IMR-90 (cell line): Measurements from ENCODE around the gene SNRNP35. TPM values are rescaled to one million over a fixed set of nuclear protein-coding genes. Genes with fewer than 3 reads are reported as not detected.
"Not testable (repeated sequence)": the region's sequence is repeated elsewhere in the genome, so short reads cannot be mapped to it uniquely, and the experiment has no call there.

ENCODE experiments used
- ATAC-seq: fragments of 200-7000 bp; cut with Tn5 transposase; 2 replicates; pipeline ENCODE4 v1.9.1; 2020; ENCODE audit warnings: low read depth, mild to moderate bottlenecking, moderate library complexity
- BruUV-seq: library from RNA; stranded (reverse); fragments of 400-500 nt; replicated peaks from 2 replicates; lab custom pipeline; 2021; lab: Mats Ljungman, UMichigan
- CTCF ChIA-PET: fragments of 300-600 bp; formaldehyde crosslinking; extraction: SDS; loops from one replicate; lab custom pipeline; 2021; ENCODE audit warnings: antibody characterized with exemption; lab: Yijun Ruan, JAX
- POLR2A ChIA-PET: fragments of 300-600 bp; sonication (Branson Sonifier 250); formaldehyde crosslinking; loops from one replicate; lab custom pipeline; 2022; ENCODE audit warnings: antibody characterized with exemption; ENCODE audit not compliant: unreplicated experiment; lab: Charles Lee
- DNase-seq: peaks from one replicate; pipeline ENCODE4 v3.0.0; 2013
- H2AFZ ChIP-seq: replicated peaks from 2 replicates; pipeline ENCODE3; 2013; ENCODE audit warnings: low read length, mild to moderate bottlenecking; ENCODE audit not compliant: poor library complexity
- H2AK5ac ChIP-seq: 2 replicates; pipeline ENCODE4 v1.6.1; 2013; ENCODE audit warnings: low read depth, low read length, inconsistent platforms
- H2AK9ac ChIP-seq: replicated peaks from 2 replicates; pipeline ENCODE3; 2013; ENCODE audit warnings: mild to moderate bottlenecking, low read depth, low read length, moderate library complexity; ENCODE audit not compliant: poor library complexity
- H2BK120ac ChIP-seq: 2 replicates; pipeline ENCODE4 v1.6.1; 2013; ENCODE audit warnings: low read depth, low read length, inconsistent platforms
- H2BK15ac ChIP-seq: 3 replicates; pipeline ENCODE4 v1.6.1; 2013; ENCODE audit warnings: low read depth, low read length, inconsistent platforms
- H2BK20ac ChIP-seq: 2 replicates; pipeline ENCODE4 v1.6.1; 2013; ENCODE audit warnings: low read depth, mild to moderate bottlenecking, inconsistent platforms, low read length, moderate library complexity
- H2BK5ac ChIP-seq: 2 replicates; pipeline ENCODE4 v1.6.1; 2013; ENCODE audit warnings: mild to moderate bottlenecking, low read depth, low read length, inconsistent platforms; ENCODE audit not compliant: poor library complexity, severe bottlenecking
- H3K14ac ChIP-seq: replicated peaks from 2 replicates; pipeline ENCODE4 v1.6.1; 2013; ENCODE audit warnings: low read depth, low read length, inconsistent platforms
- H3K18ac ChIP-seq: 2 replicates; pipeline ENCODE4 v1.6.1; 2013; ENCODE audit warnings: low read depth, low read length, control low read depth
- H3K23ac ChIP-seq: 2 replicates; pipeline ENCODE4 v1.6.1; 2013; ENCODE audit warnings: low read depth, low read length, inconsistent platforms
- H3K27ac ChIP-seq: 2 replicates; pipeline ENCODE4 v1.5.1; 2013; ENCODE audit warnings: mild to moderate bottlenecking, control low read depth, low read length; ENCODE audit not compliant: insufficient read depth
- H3K27me3 ChIP-seq: 2 replicates; pipeline ENCODE4 v1.6.1; 2013; ENCODE audit warnings: low read length; ENCODE audit not compliant: control insufficient read depth, insufficient read depth
- H3K36me3 ChIP-seq: 2 replicates; pipeline ENCODE4 v1.6.1; 2013; ENCODE audit warnings: low read length, mixed read lengths; ENCODE audit not compliant: control insufficient read depth, insufficient read depth
- H3K4ac ChIP-seq: 2 replicates; pipeline ENCODE4 v1.6.1; 2013; ENCODE audit warnings: low read depth, low read length, inconsistent platforms
- H3K4me1 ChIP-seq: 2 replicates; pipeline ENCODE4 v1.6.1; 2013; ENCODE audit warnings: low read length, mixed read lengths; ENCODE audit not compliant: control insufficient read depth, insufficient read depth
- H3K4me2 ChIP-seq: 2 replicates; pipeline ENCODE4 v1.6.1; 2013; ENCODE audit warnings: low read depth, mild to moderate bottlenecking, control low read depth, low read length, moderate library complexity
- H3K4me3 ChIP-seq: 2 replicates; pipeline ENCODE4 v1.5.1; 2013; ENCODE audit warnings: low read depth, mild to moderate bottlenecking, control low read depth, low read length, moderate library complexity; ENCODE audit not compliant: insufficient read depth
- H3K56ac ChIP-seq: 2 replicates; pipeline ENCODE4 v1.6.1; 2013; ENCODE audit warnings: low read length, inconsistent platforms; ENCODE audit not compliant: insufficient read depth; ENCODE audit errors: extremely low read depth
- H3K79me1 ChIP-seq, 2 experiments: 2 replicates each; pipeline ENCODE4 v1.6.1; 2013; ENCODE audit warnings: low read length in 2 of 2, inconsistent platforms in 1 of 2, low read depth in 1 of 2
- H3K9ac ChIP-seq: 2 replicates; pipeline ENCODE4 v1.6.1; 2013; ENCODE audit warnings: low read depth, low read length, control low read depth
- H3K9me1 ChIP-seq: 2 replicates; pipeline ENCODE4 v1.6.1; 2013; ENCODE audit warnings: low read length, inconsistent platforms; ENCODE audit not compliant: insufficient read depth
- H3K9me3 ChIP-seq: 2 replicates; pipeline ENCODE4 v1.6.1; 2013; ENCODE audit warnings: low read length; ENCODE audit not compliant: control insufficient read depth, insufficient read depth
- H4K20me1 ChIP-seq: 2 replicates; pipeline ENCODE4 v1.6.1; 2013; ENCODE audit warnings: low read length, inconsistent platforms; ENCODE audit not compliant: insufficient read depth
- H4K5ac ChIP-seq: 2 replicates; pipeline ENCODE4 v1.6.1; 2013; ENCODE audit warnings: mild to moderate bottlenecking, low read depth, low read length, control low read depth
- H4K8ac ChIP-seq, 2 experiments: 2 replicates each; pipeline ENCODE4 v1.6.1; 2013; ENCODE audit warnings: low read depth in 2 of 2, low read length in 2 of 2, control low read depth in 1 of 2, inconsistent platforms in 1 of 2
- H4K91ac ChIP-seq: 2 replicates; pipeline ENCODE4 v1.6.1; 2013; ENCODE audit warnings: low read depth, low read length, inconsistent platforms; ENCODE audit not compliant: insufficient read depth
- WGBS, 2 experiments: methylation state at CpG; one replicate each; pipeline versions ENCODE4 v1.1.5 to v1.1.7; 2013; ENCODE audit warnings: missing lambda C conversion rate in 2 of 2; ENCODE audit not compliant: insufficient read length in 1 of 2; ENCODE audit errors: extremely low coverage in 2 of 2; 5-methylcytosine and 5-hydroxymethylcytosine counted together
- dilution Hi-C: fragments of 300-500 bp; cut with HindIII; formaldehyde crosslinking; loops from one replicate; pipeline ENCODE4 v1.14.3; 2018; ENCODE audit warnings: low sequenced_read_pairs; ENCODE audit not compliant: unreplicated experiment
- in situ Hi-C: fragments of 300-500 bp; cut with MboI; formaldehyde crosslinking; loops from 3 replicates; pipeline ENCODE4 v1.14.3; 2019; ENCODE audit warnings: low sequenced_read_pairs, inconsistent platforms, mixed read lengths
- intact Hi-C: fragments of 100-400 bp; cut with micrococcal nuclease; formaldehyde crosslinking; loops from 2 replicates; pipeline ENCODE4 v1.10.0; 2022
- polyA plus RNA-seq, 3 experiments: library from polyadenylated mRNA; depleted of rRNA; stranded (reverse); fragments of >200 nt; gene quantifications; 2 replicates each; pipeline ENCODE4 v1.2.3, GENCODE V29; 2012; ENCODE audit warnings: low replicate concordance in 1 of 3
- total RNA-seq: library from RNA; depleted of rRNA; stranded (reverse); fragments of >200 nt; gene quantifications from 2 replicates; pipeline ENCODE4 v1.2.3, GENCODE V29; 2012

SNRNP35 gene
- total and polyA plus RNA-seq, 2 of the 4 experiments (the other 2 are of a cell fraction): 4.7 to 15.4 TPM

- H3K56ac ChIP-seq, BruUV-seq, H2BK15ac ChIP-seq, H2AK9ac ChIP-seq, POLR2A ChIA-PET, H4K20me1 ChIP-seq, H3K27me3 ChIP-seq, H3K23ac ChIP-seq, H4K8ac ChIP-seq, H4K91ac ChIP-seq, H2AK5ac ChIP-seq, H3K9me3 ChIP-seq, H3K9ac ChIP-seq, H3K4me3 ChIP-seq, DNase-seq, H3K4ac ChIP-seq, H3K27ac ChIP-seq, H3K18ac ChIP-seq, H2BK20ac ChIP-seq, ATAC-seq, H2BK5ac ChIP-seq, H2AFZ ChIP-seq, H3K4me1 ChIP-seq, H4K5ac ChIP-seq, CTCF ChIA-PET, H2BK120ac ChIP-seq, intact Hi-C loops, H3K14ac ChIP-seq, H3K9me1 ChIP-seq, H3K4me2 ChIP-seq, in situ Hi-C loops, dilution Hi-C loops: not testable (repeated sequence)
- H3K79me1 ChIP-seq: peaks cover 0 to 16% of the 10 kb centered on the region in 2 experiments; a peak in 2 of 4 replicates
- H3K36me3 ChIP-seq: peaks cover 33% of the 10 kb centered on the region
- WGBS, 2 experiments: 83% methylated on average over 2 of the region's 5 CpGs; no CpG with 5 or more reads in 1 of the 2 experiments
Observed at GRCh38 chr12:123481251-123481650, 23.3 kb downstream of the SNRNP35 start.
